Natural killer cell (primary cell): Measurements from ENCODE around the gene TESK1. TPM values are rescaled to one million over a fixed set of nuclear protein-coding genes. Genes with fewer than 3 reads are reported as not detected.
A peak's percentile ranks its signal among the peaks of the same experiment; 100 is the strongest.

ENCODE experiments used
- ATAC-seq, 3 donors: fragments of 150-1000 bp in 2 of 3; fragments of 200-7000 bp in 1 of 3; cut with Tn5 transposase; 1 replicate in 1 of 3; 2 replicates in 2 of 3; pipeline ENCODE4 v1.10.0; 2021; ENCODE audit warnings: mild to moderate bottlenecking in 2 of 3, moderate library complexity in 2 of 3
- DNase-seq, 2 donors: peaks; one replicate each; pipeline versions ENCODE4 v3.0.0 to v3.0.0-alpha.2; 2013 to 2021; ENCODE audit warnings: mixed read lengths in 1 of 2
- H3K27ac ChIP-seq: one replicate; pipeline ENCODE4 v1.5.1; 2013; ENCODE audit warnings: mild to moderate bottlenecking, low read length
- H3K27me3 ChIP-seq: one replicate; pipeline ENCODE4 v1.6.1; 2013; ENCODE audit warnings: low read length; ENCODE audit not compliant: control insufficient read depth, insufficient read depth
- H3K36me3 ChIP-seq: one replicate; pipeline ENCODE4 v1.6.1; 2013; ENCODE audit warnings: low read length; ENCODE audit not compliant: control insufficient read depth, insufficient read depth
- H3K4me1 ChIP-seq: one replicate; pipeline ENCODE4 v1.6.1; 2013; ENCODE audit warnings: low read length; ENCODE audit not compliant: control insufficient read depth, insufficient read depth
- H3K4me3 ChIP-seq: one replicate; pipeline ENCODE4 v1.5.1; 2013; ENCODE audit warnings: low read length
- H3K9me3 ChIP-seq: one replicate; pipeline ENCODE4 v1.6.1; 2013; ENCODE audit warnings: low read length; ENCODE audit not compliant: control insufficient read depth, insufficient read depth
- H3K27ac Mint-ChIP-seq, 2 donors: one replicate each; pipeline ENCODE4 v1.8.0; 2022; ENCODE audit warnings: mild to moderate bottlenecking in 2 of 2, mixed read lengths in 2 of 2, moderate library complexity in 1 of 2
- H3K27me3 Mint-ChIP-seq, 2 donors: one replicate each; pipeline ENCODE4 v1.8.0; 2022; ENCODE audit warnings: low read depth in 2 of 2, mixed read lengths in 2 of 2
- H3K36me3 Mint-ChIP-seq: one replicate; pipeline ENCODE4 v1.8.0; 2022; ENCODE audit warnings: mixed read lengths
- H3K4me1 Mint-ChIP-seq, 2 donors: one replicate each; pipeline ENCODE4 v1.8.0; 2022; ENCODE audit warnings: mixed read lengths in 2 of 2
- H3K4me3 Mint-ChIP-seq: one replicate; pipeline ENCODE4 v1.8.0; 2022; ENCODE audit warnings: mild to moderate bottlenecking, moderate library complexity, mixed read lengths
- H3K9me3 Mint-ChIP-seq, 2 donors: one replicate each; pipeline ENCODE4 v1.8.0; 2022; ENCODE audit warnings: mixed read lengths in 2 of 2
- CTCF ChIP-seq: fragments of 200-600 bp; IDR thresholded peaks from one replicate; pipeline ENCODE4 v1.8.0; 2022; ENCODE audit warnings: antibody characterized with exemption
- WGBS: methylation state at CpG from one replicate; pipeline ENCODE4 v1.1.7; 2013; ENCODE audit warnings: missing lambda C conversion rate; ENCODE audit not compliant: insufficient coverage; 5-methylcytosine and 5-hydroxymethylcytosine counted together
- intact Hi-C: fragments of 100-400 bp; cut with micrococcal nuclease; formaldehyde crosslinking; loops from one replicate; pipeline ENCODE4 v1.14.2; 2022
- total RNA-seq, 4 donors: library from RNA; stranded (reverse); fragments of 120-200 nt in 1 of 4; gene quantifications; one replicate each; pipeline versions ENCODE4 v1.2.3 to v1.2.4, GENCODE V29; 2013 to 2022

The TESK1 gene
- total RNA-seq, 3 donors from 2014 or later (not counting 1 experiment from before 2014, with no cell fraction given) = 40.7 to 72.5 (median 47.5) TPM

- intact Hi-C loops = loop anchor here (1.0 to 2.0 kb wide), 6 partner anchors 10 to 158 kb away; partner anchors contain the start of genes CREB3, HINT2 and TLN1
- Mint-ChIP-seq H3K36me3 (peaks cover 6% of the 10 kb centered on the region), H3K4me3 (peak within 1 kb of the TSS; percentile 97), H3K27ac (peak within 1 kb of the TSS; percentile 95 to 100), H3K9me3 (no peaks in the 10 kb centered on the region), H3K27me3 (peaks cover 3 to 8% of the 10 kb centered on the region in 2 donors), H3K4me1 (peaks cover 55 to 67% of the 10 kb centered on the region in 2 donors)
- Histone ChIP-seq H3K4me3 (peak within 1 kb of the TSS; percentile 82), H3K27ac (peak within 1 kb of the TSS; percentile 99), H3K27me3 (no peaks in the 10 kb centered on the region), H3K9me3 (no peaks in the 10 kb centered on the region), H3K36me3 (peaks cover 13% of the 10 kb centered on the region), H3K4me1 (peaks cover 64% of the 10 kb centered on the region)
- ATAC-seq (peak; percentile 80 to 90 (median 83)), DNase-seq (peak; percentile 74 to 96)
- WGBS = 1% methylated on average over 42 of the region's 42 CpGs
- TF ChIP-seq CTCF = no peak
Observed at GRCh38 chr9:35657546-35658136, 52.6 kb downstream of the TESK1 start, which contains the start of gene RMRP. RMRP (minus strand) TSS chr9:35658019.

GRCh38 chr9:35658137-35658967 is 53.3 kb downstream of the TESK1 start, which contains the start of gene CCDC107:
CCDC107 (plus strand) TSS chr9:35658292; CDS start chr9:35658380, 88 bp downstream.
- Mint-ChIP-seq H3K4me1 (peaks cover 62 to 74% of the 10 kb centered on the region in 2 donors), H3K4me3 (peak within 1 kb of the TSS; percentile 97), H3K27me3 (peaks cover 3 to 8% of the 10 kb centered on the region in 2 donors), H3K27ac (peak within 1 kb of the TSS; percentile 95 to 100), H3K9me3 (no peaks in the 10 kb centered on the region), H3K36me3 (peaks cover 6% of the 10 kb centered on the region)
- H3K9me3 ChIP-seq = no peaks in the 10 kb centered on the region
- H3K4me1 ChIP-seq = peaks cover 71% of the 10 kb centered on the region
- peaks cover 13% of the 10 kb centered on the region for H3K36me3 ChIP-seq
- H3K27ac ChIP-seq = peak within 1 kb of the TSS; percentile 99
- peak; percentile 88 to 92 for DNase-seq
- intact Hi-C loops = loop anchor here (1.0 to 2.0 kb wide), 5 partner anchors 38 to 157 kb away; partner anchors contain the start of genes CREB3, HINT2 and TLN1
- TF ChIP-seq CTCF = peak; percentile 92
- no peaks in the 10 kb centered on the region for H3K27me3 ChIP-seq
- ATAC-seq = peak; percentile 78 to 92 (median 80)
- peak within 1 kb of the TSS; percentile 82 for H3K4me3 ChIP-seq
- 0% methylated on average over 65 of the region's 67 CpGs for WGBS

- 0% methylated on average over 2 of the region's 2 CpGs for WGBS
Observed at GRCh38 chr9:35658968-35659220, 53.8 kb downstream of the TESK1 start.

More at GRCh38 chr9:35658968-35659220, 53.8 kb downstream of the TESK1 start:
- ATAC-seq (no peak), DNase-seq (no peak)
- Histone ChIP-seq H3K4me1 (peaks cover 75% of the 10 kb centered on the region), H3K4me3 (peak overlapping the region; percentile 82), H3K27ac (peak overlapping the region; percentile 99), H3K27me3 (no peaks in the 10 kb centered on the region), H3K36me3 (peaks cover 13% of the 10 kb centered on the region), H3K9me3 (no peaks in the 10 kb centered on the region)
- Mint-ChIP-seq H3K27ac (peak overlapping the region; percentile 95 to 100), H3K4me3 (peak overlapping the region; percentile 97), H3K9me3 (no peaks in the 10 kb centered on the region), H3K4me1 (peaks cover 68 to 79% of the 10 kb centered on the region in 2 donors), H3K36me3 (peaks cover 6% of the 10 kb centered on the region), H3K27me3 (peaks cover 3 to 8% of the 10 kb centered on the region in 2 donors)
- intact Hi-C loops = loop anchor here (1.0 to 2.0 kb wide), 5 partner anchors 37 to 156 kb away; partner anchors contain the start of genes CREB3, HINT2 and TLN1
- no peak for TF ChIP-seq CTCF
